IPS DF 4.7 (cell line): ENCODE data around the gene VWA3B.
"Not testable (repeated sequence)": the region's sequence is repeated elsewhere in the genome, so short reads cannot be mapped to it uniquely, and the experiment has no call there.

ENCODE experiments used
- DNase-seq: peaks from one replicate; pipeline ENCODE4 v3.0.0-alpha.2; 2013; ENCODE audit warnings: low spot score; ENCODE audit errors: extremely low read depth

VWA3B gene, protein sequence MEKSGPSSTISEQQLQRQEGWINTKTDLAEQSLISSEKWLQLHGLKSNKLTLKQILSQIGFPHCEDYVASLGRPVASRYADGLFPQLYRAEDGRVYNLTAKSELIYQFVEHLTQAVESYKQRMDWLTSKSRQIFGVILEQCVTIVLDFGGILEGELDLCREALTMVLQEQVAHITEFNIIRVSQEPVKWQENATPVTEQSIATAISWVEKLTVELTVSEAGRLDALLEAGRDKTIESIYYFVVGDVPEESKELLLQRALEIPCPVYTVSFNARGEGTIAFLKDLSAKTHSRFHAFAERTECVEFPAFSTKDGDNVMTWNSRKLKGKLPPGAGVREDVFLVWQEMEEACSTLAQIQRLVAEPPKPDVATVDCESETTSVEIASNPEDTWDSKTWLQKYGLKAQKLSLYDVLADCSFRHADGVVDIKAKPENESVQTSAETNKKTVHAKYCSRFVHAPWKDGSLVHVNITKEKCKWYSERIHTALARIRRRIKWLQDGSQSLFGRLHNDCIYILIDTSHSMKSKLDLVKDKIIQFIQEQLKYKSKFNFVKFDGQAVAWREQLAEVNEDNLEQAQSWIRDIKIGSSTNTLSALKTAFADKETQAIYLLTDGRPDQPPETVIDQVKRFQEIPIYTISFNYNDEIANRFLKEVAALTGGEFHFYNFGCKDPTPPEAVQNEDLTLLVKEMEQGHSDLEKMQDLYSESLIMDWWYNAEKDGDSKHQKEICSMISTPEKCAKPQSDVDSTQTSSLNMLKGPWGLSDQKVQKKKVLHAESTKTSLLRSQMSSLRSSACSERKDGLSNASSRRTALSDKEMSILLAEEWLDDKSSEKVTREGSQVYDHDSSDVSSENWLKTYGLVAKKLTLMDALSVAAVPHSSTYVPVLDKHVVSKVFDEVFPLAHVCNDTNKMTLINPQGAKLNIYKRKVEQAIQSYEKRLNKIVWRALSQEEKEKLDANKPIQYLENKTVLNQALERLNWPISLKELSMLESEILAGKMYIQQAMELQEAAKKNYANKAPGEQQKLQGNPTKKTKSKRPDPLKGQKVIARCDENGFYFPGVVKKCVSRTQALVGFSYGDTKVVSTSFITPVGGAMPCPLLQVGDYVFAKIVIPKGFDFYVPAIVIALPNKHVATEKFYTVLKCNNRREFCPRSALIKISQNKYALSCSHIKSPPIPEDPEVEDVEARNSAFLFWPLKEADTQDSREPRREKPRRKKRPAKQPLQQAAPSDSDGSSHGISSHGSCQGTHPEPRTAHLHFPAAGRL (N-terminal part only)

DNA sequence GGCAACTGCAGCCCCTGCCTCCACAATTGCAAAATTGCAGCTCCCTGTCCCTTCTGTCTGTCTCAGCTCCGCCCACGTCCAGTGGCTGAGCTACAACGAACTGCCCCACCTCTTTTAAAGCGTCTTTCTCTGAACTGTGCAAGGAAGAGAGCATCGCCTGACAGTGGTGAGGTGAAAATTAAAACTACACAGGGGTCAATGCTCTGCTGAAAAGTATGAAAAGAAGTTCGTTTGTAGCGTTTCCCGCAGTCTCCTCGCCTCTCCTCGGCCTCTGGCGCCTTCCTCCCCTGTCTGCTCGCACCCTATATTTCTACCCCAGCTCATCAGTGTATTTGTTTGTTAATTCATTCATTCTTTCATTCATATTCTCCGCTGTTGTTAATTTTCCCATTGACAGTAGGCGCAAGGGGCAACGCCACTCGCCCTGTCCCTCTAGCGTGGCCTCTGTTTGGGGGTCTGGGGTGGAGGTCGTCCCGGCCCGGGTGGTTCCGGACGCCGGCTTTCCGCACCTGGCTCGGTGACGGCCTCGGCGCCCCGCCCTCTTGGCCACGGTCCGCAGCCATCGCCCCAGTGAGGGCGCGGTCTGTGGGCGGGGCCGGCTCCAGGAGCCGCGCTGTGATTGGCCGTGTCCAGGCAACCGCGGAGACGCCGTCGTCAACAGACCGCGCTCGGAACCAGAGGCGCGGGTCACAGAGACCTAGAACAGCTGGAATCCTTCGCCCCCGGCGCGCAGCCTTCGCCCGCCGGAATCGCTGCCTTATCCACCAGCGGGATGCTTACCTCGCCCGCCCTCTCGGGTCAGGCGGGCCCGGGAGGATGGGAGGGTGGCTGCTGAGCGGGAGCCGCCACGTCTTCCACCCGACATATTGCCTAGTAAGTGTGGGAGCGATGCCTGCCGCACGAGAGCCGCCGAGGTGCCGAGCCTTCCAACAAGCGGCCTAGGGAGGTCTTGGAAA lies at the start of gene VWA3B:
TSS of gene VWA3B (plus strand) at position 677 of the 956 bp plus-strand sequence. CDS start 5,926 bp downstream, outside the sequence.
- peak; percentile 58 for DNase-seq

DNA sequence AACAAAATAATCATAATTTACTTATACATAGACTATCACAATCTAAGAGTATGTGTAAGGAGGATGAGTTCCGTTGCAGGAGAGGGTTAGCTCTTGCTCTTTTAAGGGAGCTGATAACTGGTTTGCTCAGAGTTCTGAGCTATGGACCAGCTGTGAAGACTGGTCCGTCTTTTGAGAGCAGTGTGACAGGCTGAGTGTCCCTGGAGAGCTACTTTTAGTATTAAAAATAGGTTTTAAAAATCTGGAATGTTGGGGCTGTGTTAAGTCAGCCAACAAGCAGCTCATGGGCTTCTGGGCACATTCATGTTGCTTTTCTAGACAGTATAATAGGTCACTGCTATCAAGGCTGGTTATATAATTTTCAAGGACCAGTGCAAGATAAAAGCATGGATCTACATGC lies 49.8 kb upstream of the VWA3B start:
- DNase-seq: no peak

DNA sequence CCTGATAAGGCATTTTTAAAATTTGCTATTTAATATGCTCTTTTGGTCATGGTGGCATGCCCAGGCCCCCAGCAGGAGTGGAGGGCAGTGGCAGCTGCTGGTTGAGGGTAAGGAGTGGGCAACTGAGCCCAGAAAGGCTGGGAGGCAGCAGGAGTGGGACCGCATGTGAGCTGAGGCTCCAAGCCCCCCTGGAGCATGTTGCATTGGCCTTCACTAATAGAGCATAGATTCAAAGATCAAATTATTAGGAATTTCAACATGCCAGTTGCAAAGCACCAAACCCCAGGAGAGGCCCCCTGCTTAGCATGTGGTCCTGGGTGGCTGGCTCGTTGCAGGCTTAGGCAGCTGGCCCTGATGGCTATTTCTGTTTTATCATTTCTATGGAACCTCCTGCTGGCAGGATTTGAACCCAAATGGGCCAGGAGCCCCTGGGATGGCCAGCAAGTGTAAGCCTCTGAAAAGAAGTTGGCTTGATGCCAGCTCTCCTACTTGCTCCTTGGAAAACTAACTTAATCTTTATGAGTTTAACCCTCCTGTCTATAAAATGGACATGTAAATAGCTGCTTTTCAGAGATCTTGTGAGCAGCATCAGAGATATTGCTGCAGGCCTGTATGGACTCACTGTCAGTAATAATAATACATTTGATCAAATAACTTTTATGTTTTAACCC lies 49.2 kb upstream of the VWA3B start:
- DNase-seq: no peak

DNA sequence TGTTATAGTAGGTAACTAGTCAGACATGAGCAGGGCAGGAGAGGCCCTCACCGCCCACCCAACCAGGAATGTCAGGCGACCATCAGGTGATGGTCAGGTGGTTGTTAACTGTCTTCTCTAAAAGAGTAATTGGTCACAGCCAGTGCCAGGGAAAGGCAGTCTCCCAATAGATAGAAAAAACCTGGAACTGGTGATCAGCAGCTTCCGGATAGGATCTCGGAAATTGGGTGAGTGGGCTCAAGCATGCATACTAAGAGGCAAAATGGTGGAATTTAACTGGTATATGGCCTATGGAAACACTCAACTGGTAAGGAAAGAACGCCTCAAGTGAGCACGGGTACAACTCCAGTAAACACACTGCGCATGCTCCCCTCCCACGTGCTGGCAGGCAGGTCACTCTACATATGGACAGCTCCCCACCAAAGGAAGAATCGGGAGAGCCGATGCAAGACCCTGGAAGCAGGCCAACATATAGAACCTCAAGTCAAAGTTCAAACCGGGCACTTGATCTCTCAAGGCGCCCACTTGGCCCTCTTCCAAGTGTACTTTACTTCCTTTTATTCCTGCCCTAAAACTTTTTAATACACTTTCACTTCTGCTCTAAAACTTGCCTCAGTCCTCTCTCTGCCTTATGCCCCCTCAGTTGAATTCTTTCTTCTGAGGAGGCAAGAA lies 47.7 kb upstream of the VWA3B start:
- no peak for DNase-seq

DNA sequence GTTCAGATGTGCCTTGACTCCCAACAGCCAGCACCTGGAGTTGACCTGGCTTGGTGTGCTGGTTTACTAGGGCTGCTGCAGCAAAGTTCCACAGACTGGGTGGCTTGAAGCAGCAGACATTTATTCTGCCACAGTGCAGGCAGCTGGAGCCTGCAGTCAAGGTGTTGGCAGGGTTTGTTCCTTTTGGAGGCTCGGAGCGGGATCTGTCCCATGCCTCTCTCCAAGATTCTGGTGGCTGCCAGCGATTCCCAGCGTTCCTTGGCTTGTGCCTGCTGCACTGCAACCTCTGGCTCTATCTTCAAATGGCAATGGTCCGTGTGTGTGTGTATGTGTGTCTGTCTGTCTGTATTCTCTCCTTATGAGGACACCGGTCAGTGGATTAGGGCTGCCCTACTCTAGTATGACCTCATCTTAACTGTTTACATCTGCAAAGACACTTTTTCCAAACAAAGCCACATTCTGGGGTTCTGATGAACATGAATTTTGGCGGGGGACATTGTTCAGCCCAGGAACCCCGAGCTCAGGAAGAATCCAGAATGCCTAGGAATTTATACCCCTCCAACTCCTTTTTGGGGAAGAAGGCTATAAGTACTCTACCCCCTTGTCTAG lies 46.5 kb upstream of the VWA3B start:
- no peak for DNase-seq

DNA sequence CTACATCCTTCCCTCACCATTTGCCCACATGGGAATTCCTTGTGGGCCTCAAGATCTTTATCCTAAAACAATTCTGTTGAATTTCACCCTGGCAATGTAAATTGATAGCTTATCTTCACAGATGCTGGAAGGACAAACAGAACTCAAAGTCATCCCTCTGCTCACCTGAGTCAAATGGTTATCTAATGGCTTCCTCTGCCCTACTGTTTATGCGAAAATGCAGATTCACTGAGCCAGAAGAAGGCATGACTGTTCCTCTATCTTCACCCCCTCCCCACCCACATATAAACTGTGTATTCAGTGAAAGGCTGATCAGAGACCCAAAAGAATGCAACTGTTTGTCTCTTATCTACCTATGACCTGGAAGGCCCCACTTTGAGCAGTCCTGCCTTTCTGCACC lies 43.9 kb upstream of the VWA3B start:
- DNase-seq: no peak

DNA sequence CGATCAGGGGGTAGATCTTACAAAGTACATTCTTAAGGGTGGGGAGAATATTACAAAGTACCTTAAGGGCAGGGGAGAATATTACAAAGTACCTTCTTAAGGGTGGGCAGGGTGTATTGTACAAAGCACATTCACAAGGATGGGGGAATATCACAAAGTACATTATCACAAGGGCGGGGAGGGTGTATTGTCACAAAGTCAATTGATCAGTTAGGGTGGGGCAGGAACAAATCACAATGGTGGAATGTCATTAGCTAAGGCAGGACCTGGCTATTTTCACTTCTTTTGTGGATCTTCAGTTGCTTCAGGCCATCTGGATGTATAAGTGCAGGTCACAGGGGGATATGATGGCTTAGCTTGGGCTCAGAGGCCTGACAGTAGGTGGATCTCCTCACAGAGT lies 42.2 kb upstream of the VWA3B start:
- DNase-seq: not testable (repeated sequence)

DNA sequence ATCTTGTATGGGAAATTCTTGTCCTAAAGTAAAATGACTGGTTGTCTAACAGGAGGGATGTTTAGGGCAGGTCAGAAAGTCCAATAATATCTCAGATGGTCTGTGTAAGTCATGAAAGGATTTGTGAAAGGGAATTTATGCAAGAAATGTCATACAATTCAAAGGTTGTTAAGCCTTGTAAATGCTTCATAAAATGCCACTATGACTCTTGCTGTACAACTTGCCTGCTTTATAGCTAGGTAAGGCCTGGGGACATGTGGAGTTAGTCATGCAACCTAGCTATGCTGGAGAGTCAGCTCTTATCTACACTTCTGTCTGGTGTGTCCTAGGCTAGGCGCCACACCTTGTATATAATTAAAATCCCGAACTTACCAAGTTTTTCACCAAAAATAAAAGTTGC lies 36.9 kb upstream of the VWA3B start:
- DNase-seq: no peak

DNA sequence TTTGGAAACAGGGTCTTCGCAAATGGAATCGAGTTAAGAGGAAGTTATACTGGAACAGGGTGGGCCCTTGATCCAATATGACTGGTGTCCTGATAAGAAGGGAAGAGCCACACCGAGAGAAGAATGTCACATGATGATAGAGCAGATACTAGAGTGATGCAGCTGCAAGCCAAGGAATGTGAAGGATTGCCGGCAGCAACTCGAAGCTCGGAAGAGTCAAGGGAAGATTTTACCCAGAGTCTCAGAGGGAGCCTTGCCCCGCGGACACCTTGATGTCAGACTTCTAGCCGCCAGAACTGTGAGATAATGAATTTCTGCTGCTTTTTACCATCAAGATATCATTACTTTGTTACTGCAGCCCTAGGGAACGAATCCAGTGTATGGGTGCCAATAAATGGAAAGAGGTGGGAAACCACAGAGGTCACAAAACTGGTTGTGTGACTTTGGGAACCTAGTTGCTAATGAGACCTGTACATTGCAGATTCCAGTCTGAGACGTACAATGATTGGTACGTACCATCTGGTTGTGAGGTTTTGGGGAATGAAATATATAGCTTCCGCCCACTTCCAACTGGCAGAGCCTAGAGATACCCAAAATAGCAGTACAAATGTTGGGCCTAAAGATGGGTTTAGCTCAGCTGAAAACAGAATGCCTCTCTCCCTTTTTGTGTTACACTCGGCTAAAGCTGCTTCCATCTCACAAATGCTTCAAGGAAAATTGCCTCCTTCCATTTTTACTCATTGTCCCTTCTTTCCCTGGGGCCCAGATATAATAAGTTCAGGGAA lies 28.6 kb upstream of the VWA3B start:
- no peak for DNase-seq

DNA sequence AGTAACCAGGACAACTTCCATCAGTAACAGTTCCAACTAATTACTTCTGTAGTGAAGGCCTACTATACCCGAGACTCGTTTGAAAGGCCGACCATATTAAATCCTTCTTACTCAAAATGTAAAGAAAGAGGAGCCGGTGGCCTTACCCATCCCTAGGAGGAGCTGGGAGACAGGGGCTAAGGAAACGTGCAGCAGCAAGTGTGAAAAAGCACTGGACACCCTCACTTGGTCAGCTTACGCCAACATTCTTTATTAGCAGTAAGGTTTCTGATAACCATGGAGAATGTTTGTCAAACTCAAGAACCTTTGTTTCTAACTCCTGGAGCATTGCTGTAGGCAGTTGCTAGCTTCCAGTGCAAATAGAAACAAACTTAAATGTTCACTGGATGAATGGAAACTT lies 26.7 kb upstream of the VWA3B start:
- DNase-seq: no peak

DNA sequence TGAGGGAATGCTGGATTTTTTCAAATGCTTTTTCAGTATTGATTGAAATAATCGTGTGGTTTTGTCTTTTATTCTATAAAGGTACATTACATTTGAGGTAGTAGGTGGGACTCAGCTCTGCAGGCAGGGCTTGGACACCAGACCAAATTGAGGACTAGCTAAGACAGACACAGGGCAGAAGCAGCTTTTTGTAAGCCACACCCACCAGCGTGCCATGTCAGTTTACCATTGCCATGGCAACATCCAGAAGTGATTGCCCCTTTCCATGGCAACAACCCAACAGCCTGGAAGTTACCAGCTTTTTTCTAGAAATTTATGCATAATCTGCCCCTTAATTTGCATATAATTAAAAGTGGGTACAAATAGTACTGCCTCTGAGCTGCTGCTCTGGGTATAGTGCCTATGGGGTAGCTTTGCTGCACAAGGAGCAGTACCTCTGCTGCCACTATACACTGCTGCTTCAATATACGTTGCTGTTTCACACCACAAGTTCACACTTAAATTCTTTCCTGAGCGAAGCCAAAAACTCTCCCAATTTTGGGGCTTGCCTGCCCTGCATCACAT lies 23.6 kb upstream of the VWA3B start:
- no peak for DNase-seq

DNA sequence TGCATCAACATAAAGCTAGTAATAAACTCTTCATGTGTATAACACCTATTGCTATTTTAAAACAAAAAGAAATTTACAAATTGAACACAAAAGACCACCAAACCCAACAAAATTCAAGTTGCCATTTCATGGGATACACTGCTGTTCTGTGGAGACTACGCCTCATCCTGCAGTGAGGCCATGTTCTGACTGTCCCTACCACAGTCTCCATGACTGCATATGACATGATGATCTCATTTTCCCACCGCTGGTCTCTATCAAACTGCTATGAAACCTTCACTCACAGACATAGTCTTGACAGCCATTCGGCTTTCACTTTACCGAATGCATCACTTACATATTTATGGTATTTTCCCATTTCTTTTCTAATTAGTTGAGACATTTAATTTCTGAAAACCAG lies 21.2 kb upstream of the VWA3B start:
- DNase-seq: no peak

DNA sequence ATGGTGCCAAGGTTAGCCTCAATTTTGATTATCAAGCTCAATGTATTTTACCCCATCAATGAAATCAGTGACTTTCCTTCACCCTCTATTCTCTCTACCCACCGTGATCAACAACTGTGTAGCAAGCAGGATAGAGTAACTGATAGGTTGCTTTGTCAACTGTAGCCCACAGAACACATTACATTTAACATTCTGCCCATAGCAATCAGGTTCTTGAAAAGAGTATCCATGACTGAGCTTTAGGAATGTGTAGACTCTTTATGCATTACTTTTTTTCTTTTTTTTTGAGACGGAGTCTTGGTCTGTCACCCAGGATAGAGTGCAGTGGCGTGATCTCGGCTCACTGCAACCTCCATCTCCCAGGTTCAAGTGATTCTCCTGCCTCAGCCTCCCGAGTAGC lies 19.8 kb upstream of the VWA3B start:
- DNase-seq: no peak

DNA sequence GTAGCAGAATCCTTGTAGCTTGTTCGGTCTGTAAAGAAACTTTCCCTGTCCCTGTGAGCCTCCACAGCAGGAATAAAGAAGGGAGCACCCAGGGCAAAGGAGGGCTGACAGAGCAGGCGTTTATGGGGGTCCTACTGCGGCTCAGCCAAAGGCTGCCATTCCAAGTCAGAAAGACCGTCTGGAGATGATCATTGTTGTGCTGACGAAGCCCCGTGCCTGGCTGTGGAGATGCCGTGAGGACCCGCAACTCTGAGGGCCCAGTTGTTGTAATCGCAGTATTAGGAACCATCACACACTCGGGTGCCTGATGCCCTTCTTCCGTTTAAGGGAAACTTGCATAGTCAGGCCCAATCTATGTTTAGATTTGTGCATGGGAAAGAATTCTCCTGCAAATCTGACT lies 16.9 kb upstream of the VWA3B start:
- no peak for DNase-seq

DNA sequence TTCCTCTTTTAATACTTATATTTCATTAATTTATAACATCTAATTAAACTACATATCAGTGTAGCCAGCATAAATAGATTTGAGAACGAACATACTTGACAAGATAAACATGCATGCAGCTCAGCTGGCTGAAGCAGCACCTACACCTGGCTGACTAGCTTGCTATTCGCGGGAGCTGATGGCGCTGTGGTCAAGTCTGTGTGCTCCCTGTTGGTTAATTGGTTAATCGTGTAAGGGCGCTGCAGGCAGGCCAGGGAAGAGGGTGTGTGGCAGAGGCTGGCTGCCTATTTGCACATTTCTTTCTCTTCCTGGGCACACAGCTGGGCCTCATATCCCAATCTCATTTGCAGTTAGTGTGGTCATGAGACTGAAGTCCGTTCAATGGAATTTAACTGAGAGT lies 14.5 kb upstream of the VWA3B start:
- no peak for DNase-seq

DNA sequence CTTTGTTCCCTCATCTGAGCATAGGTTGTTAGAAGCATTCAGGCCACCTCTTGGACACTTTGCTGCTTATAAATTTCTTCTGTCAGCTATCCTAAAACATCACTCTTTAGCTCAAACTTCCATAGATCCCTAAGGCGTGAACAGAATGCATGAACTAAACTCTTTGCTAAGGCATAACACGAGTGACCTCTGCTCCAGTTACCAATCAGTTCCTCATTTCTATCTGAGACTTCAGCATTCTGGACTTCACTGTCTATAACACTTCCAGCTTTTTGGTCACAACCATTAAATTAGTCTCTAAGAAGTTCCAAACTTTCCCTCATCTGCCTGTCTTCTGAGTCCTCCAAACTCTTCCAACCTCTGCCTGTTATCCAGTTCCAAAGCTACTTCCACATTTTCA lies 8.3 kb upstream of the VWA3B start:
- DNase-seq: no peak

DNA sequence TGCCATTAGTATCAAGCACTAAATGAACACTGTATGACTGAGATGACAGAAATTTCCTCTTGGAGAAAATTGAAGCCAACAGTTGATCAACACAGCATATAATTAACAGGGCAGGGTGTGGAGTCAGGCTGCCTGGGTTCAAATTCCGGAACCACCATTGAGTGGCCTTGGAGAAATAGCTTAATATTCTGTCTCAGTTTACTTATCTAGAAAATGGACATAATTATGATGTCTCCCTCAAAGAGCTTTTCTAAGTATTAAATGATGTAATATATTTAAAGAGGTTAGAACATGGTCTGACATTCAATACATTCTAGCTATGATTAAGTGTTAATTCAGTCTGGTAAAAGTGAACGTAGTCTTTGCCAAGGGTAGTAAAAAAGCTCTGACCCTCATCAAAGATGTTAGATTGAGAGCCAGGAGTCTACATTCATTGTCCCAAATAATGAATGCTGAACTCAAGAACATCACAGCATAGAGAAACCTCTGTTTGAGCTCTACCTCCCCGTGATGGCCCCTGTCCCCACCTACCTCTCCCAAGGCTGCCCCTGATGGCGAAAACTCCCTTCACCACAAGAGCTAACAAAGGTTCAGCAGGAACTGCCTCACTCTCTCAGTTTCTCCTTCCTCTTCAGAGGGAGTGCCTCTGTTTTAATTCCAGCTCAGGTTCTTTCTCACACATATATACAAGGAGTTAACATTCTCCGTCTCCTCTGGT lies 2.7 kb upstream of the VWA3B start:
- no peak for DNase-seq
